MM.1S (cell line): Measurements from ENCODE around the gene EIF1B.

ENCODE experiments used
- EZH2 ChIP-seq: fragments of 300-600 bp; sonication (generic); optimal IDR thresholded peaks from 2 replicates; pipeline ENCODE3; 2017; ENCODE audit warnings: low read depth, mild to moderate bottlenecking, antibody characterized with exemption, low read length, mixed read lengths
- EZH2phosphoT487 ChIP-seq: fragments of 300-600 bp; sonication (generic); IDR thresholded peaks from 2 replicates; pipeline ENCODE4 v1.6.1; 2018; ENCODE audit warnings: antibody characterized with exemption, low read length
- TF ChIP-seq, protein P1 (sequence below): fragments of 300-600 bp; sonication (generic); IDR thresholded peaks from 2 replicates; pipeline ENCODE4 v1.5.1; 2016; ENCODE audit warnings: antibody characterized with exemption, low read length, mixed read lengths

DNA sequence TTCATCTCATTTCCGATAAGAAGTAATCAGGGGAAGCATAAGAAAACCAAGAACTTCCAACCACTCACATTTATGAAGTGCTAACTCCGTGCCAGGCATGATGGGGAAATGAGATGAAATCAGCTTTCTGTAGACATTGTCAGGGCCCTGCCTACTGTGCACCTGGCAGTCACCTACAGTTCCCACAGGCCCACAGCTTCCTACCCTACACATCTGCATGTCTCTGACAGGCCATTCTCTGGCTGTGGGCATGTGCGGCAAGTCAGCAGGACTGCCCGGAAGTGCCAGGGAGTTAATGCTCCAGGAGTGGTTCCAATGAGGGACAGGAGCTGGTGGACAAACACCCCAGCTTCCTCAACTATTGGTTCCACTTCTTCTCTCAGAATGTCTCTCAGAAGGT lies 24.3 kb downstream of the EIF1B start:
- TF ChIP-seq, protein P1, sequence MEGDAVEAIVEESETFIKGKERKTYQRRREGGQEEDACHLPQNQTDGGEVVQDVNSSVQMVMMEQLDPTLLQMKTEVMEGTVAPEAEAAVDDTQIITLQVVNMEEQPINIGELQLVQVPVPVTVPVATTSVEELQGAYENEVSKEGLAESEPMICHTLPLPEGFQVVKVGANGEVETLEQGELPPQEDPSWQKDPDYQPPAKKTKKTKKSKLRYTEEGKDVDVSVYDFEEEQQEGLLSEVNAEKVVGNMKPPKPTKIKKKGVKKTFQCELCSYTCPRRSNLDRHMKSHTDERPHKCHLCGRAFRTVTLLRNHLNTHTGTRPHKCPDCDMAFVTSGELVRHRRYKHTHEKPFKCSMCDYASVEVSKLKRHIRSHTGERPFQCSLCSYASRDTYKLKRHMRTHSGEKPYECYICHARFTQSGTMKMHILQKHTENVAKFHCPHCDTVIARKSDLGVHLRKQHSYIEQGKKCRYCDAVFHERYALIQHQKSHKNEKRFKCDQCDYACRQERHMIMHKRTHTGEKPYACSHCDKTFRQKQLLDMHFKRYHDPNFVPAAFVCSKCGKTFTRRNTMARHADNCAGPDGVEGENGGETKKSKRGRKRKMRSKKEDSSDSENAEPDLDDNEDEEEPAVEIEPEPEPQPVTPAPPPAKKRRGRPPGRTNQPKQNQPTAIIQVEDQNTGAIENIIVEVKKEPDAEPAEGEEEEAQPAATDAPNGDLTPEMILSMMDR, result no peak
- TF ChIP-seq EZH2 (no peak), EZH2phosphoT487 (no peak)
